ENCODE data around the gene KRTAP12-3. TPM values are rescaled to one million over a fixed set of nuclear protein-coding genes. Genes with fewer than 3 reads are reported as not detected.
"Not testable (repeated sequence)": the region's sequence is repeated elsewhere in the genome, so short reads cannot be mapped to it uniquely, and the experiment has no call there.

The KRTAP12-3 gene
- polyA plus RNA-seq, 1 donor = not detected

DNA sequence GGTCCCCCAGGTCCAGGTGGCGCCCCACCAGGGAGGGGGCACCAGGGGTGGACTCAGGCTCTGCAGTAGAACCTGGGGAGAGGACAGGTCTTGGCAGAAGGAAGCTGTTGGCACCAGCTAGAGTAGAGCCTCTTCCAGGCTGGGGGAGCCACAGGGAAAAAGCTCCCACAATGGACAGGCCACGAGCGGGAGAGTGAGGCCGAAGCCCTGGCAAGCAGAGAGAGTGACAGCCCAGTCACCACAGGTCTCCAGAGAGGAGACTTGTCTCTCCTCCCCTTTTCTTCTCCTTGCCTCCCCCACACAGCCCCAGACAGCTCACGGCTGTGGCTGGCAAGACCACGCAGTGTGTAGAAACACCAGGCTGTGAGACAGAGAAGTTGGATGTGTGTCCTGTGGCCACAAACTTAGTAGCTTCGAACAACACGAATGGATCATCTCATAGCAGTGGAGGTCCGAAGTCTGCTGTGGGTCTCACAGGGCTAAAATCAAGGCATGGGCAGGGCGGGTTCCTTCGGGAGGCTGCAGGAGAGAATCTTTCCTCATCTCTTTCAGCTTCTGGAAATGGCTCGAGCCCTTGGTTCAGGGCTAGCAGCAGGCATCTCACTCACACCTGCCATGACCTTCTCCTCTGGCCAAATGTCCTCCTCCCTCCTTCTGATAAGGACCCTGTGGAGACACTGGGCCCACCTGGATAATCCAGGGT lies 6.6 kb upstream of the KRTAP12-3 start:
- DNase-seq = no peak

- DNase-seq = no peak
Measured at GRCh38 chr21:44653123-44653522, 4.6 kb upstream of the KRTAP12-3 start.

- DNase-seq = no peak
Measured at GRCh38 chr21:44653656-44654575, 3.8 kb upstream of the KRTAP12-3 start.

GRCh38 chr21:44654576-44655175 lies 3.1 kb upstream of the KRTAP12-3 start, which contains the start of gene KRTAP12-4:
KRTAP12-4 (minus strand) TSS chr21:44654659; CDS start chr21:44654614, 45 bp downstream.
- no peak for DNase-seq

DNA sequence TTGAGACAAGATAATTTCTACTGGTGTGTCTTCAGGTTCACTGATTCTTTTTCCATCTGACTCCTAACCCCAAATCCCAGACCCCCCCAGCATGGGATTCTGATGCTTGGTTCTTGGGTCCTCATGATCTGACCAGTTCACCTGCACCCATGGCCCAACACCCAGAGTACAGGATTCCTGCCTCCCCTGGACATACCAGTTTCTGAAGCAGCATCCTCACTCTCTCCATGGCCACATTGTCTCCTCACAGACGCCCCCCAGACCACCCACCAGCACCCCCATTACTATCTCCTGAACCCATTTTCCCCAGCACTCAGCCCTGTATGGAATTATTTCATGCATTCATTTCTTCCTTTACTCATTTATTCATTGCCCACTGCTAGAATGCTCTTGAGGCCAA lies 864 bp upstream of the KRTAP12-3 start:
- DNase-seq = no peak

DNA sequence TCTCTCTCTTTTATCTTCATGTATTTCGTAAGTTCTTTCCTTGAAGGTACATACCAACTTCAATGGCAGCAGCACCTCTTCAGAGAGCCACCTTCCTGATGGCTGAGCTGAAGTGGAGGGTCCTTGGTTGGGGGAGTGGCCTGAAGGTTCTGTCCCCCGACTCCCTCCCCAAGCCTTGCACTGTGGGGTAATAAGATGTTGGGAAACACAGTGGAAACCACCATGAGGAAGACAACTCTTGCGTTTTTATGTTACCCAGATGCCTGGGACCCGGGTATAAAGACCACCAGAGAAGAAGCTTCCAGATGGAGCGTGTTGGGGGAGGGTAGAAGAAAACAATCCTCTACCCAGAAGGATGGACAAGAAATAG lies 794 bp downstream of the KRTAP12-3 start:
- DNase-seq = no peak

- DNase-seq = no peak
Measured at GRCh38 chr21:44658913-44659595, 1.3 kb downstream of the KRTAP12-3 start.

DNA sequence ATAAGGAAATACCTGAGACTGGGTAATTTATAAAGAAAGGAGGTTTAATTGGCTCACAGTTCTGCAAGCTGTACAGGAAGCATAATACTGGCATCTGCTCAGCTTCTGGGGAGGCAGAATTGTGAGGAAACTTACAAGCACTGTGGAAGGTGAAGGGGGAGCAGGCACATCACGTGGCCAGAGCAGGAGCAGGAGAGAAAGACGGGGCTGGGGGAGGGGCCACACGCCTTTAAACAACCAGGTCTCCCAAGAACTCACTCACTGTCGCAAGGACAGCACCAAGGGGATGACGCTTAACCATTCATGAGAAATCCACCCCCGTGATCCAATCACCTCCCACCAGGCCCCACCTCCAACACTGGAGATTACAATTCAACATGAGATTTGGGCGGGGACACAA lies 3.8 kb downstream of the KRTAP12-3 start:
- DNase-seq = not testable (repeated sequence)

- no peak for DNase-seq
Measured at GRCh38 chr21:44664691-44665090, 7.0 kb downstream of the KRTAP12-3 start.

- no peak for DNase-seq
Measured at GRCh38 chr21:44666401-44667320, 8.9 kb downstream of the KRTAP12-3 start, which contains the start of gene KRTAP12-2. KRTAP12-2 (minus strand) TSS chr21:44666927; CDS start chr21:44666886, 41 bp downstream.

- DNase-seq = no peak
Measured at GRCh38 chr21:44667612-44668011, 9.9 kb downstream of the KRTAP12-3 start.

GRCh38 chr21:44670642-44671432 lies 13.1 kb downstream of the KRTAP12-3 start:
- no peak for DNase-seq

DNA sequence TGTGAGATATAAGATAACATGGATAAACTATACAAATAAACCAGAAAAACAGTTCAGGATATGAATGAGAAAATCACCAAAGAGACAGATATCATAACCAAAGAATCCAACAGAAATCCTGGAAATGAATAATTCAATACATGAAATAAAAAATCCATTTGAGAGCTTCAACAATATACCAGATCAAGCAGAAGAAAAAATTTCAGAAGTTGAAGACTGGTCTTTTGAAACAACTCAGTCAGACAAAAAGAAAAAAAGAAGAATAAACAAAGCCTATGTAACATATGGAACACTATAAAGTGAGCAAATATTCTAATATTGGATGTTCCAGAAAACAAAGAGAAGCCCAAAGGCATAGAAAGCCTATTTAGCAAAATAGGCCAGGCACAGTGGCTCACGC lies 14.2 kb downstream of the KRTAP12-3 start:
- no peak for DNase-seq

DNA sequence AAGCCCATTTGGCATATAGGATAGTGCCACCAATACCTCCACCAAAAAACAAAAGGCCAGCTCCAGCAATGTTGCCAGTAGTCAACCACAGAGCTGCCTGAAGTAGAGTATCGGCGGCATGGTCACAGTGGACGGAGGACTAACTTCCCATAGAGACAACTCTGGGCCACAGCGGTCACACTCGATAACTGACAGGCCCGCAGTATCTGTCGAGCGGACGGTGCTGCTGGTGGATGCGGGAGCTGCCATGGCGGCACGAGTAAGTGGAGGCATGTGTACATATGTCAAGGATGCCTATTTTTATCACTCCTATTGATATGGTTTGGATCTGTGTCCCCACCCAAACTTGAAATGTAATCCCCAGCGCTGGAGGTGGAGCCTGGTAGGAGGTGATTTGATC lies 20.1 kb downstream of the KRTAP12-3 start:
- no peak for DNase-seq

DNA sequence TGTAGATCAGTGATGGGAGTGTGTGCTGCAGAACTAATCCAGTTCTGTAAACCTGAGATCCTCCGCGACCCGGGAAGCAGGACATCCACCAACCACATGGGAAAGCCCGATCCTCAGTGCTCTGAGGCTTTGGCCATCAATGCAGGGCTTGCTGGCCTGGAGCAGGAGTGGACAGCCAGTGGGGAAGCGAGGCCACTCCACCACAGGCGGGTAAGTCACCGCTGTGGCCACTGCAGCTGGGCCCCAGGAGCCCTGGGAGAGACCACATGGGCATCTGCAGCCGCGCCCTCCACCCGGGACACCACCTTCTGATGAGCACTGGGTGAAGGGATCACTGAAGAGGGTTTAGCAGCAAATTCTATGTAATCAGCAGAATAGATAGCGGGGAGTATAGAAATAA lies 23.4 kb downstream of the KRTAP12-3 start:
- no peak for DNase-seq

- DNase-seq = no peak
Measured at GRCh38 chr21:44681861-44682579, 24.3 kb downstream of the KRTAP12-3 start, which contains the start of gene KRTAP12-1. KRTAP12-1 (minus strand) TSS chr21:44682163; CDS start chr21:44682123, 40 bp downstream.

GRCh38 chr21:44682580-44683151 lies 24.9 kb downstream of the KRTAP12-3 start:
- DNase-seq = no peak

DNA sequence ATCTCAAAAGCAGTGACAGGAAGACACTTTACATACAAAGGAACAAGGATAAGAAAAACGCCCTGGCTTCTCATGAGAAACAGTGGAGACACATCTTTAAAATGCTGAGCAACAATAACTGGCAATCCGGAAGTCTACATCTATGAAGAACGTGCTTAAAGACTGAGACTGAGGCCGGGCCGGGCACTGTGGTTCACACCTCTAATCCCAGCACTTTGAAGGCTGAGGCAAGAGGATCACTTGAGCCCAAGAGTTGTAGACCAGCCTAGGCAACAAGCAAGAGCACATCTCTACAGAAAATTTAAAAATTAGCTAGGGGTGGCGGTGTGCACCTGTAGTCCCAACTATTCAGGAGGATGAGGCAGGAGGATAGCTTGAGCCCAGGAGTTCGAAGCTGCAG lies 26.3 kb downstream of the KRTAP12-3 start:
- no peak for DNase-seq

- DNase-seq = no peak
Measured at GRCh38 chr21:44684483-44684882, 26.8 kb downstream of the KRTAP12-3 start.
